Activated T-helper 1 cell treated with Interleukin-2 at 50 U/mL for 16 hours (primary cell): ENCODE measurements around the gene ACSBG1.
"Not testable (repeated sequence)": the region's sequence is repeated elsewhere in the genome, so short reads cannot be mapped to it uniquely, and the experiment has no call there.

Experiments used
- DNase-seq: peaks from one replicate; pipeline ENCODE4 v3.0.0-alpha.2; 2020; ENCODE audit warnings: low read depth

The ACSBG1 gene

DNA sequence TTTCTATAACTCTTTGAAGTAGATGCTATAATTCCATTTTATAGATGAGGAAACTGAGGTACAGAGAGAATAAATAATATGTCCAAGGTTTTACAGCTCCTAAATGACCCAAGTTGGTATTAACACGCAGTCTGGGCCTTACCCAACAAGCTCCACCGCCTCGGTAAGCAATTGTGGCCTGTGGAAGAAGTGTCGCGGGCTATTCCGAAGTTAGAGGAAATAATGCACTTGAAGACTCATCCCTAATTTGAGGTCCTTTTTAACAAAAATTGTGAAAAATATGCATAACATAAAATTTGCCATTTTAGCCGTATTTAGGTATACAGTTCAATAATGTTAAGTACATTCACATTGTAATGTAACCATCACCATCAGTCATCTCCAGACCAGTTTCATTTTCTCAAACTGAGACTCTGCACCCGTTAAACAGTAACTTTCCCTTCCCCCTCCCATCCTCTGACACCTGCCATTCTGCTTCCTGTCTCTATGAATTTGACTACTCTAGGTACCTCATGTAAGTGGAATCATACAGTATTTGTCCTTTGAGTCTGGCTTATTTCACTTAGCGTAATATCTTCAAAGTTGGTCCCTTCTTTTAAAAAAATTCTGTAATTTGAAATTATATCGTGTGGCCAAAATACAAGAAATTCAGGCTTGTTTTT is 67.0 kb downstream of the ACSBG1 start:
- DNase-seq: no peak

DNA sequence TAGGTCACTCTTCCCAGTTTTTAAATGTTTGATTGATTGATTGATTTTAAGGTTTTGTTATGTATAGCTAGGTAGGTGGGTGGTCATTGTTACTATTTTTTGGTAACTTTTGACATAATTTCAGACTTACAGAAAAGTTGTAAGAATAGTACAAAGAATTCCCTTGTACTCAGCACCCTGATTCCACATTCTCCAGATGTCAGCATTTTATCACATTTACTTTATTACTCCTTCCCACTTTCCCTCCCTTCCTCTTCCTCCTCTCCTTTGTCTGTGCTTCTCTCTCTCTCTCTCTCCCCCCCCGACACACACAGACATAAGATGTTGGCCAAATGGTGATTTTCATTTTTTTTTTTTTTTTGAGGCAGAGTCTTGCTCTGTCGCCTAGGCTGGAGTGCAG is 70.4 kb downstream of the ACSBG1 start:
- DNase-seq: no peak

DNA sequence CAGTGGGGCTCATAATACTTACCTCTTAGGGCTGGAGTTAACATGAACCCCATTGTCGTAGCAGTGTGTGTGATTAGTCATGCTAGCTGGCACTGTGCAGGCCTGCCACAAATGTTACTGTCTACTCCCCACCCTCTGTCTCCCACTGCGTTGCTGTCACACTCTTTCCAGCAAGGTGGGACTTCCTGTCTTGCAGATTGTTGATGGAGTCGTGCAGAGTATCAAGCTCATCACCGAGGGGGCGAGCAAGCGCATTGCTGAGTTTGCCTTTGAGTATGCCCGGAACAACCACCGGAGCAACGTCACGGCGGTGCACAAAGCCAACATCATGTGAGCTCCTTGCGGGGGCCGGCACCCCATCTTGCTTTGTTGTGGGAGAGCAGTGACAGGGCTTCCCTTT is 72.3 kb downstream of the ACSBG1 start:
- no peak for DNase-seq

DNA sequence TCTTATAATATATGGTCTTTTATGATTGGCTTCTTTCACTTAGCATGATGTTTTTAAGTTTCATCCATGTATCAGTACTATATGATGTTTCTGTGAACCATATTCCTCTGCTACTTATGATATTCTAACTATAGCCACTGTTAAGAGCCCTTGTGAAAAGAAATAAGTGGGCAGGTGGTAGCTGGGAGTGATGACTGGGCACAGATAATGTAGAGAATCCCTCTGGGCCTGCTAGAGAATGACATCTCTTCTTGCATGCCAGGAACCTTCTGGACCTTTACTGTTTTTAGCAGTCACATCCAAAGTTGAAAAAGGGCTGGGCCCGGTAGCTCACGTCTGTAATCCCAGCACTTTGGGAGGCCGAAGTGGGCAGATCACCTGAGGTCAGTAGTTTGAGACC is 75.0 kb downstream of the ACSBG1 start:
- no peak for DNase-seq

DNA sequence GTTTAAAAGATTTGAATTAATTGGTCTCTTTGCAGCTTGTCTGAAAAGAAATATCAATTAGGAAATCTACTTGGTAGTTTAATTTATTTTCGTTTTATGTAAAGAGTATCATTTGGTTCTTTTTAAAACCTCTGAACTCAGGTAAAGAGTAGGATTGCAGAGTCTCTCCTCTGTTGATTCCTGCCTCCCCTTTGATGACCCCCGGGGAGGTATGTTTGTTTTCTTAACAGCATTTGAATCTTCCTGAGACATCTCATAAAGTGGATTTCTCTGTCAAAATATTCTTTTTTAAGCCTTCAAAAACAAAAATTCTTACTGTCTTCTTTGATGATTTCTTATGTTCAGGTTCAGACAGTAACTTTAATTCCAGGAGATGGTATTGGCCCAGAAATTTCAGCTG is 77.2 kb downstream of the ACSBG1 start:
- no peak for DNase-seq

DNA sequence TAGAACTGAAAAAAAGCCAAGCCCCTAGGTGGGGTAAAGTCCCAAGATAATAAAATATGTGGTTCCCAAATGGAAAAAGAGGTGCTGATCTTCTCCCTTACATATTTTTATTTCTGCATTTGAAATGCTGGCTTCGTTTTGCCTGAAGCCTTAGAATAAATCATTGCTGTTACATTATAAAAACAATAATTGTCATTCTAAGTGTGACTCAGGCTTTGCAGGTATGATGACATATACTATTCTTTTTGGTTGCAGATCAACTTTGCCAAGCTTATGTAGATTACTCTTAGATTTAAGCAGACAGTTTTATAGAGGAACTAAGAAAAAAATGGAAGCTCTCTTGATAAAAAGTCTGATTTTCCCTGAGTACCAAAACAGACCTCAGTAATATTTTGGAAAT is 77.7 kb downstream of the ACSBG1 start:
- DNase-seq: no peak

DNA sequence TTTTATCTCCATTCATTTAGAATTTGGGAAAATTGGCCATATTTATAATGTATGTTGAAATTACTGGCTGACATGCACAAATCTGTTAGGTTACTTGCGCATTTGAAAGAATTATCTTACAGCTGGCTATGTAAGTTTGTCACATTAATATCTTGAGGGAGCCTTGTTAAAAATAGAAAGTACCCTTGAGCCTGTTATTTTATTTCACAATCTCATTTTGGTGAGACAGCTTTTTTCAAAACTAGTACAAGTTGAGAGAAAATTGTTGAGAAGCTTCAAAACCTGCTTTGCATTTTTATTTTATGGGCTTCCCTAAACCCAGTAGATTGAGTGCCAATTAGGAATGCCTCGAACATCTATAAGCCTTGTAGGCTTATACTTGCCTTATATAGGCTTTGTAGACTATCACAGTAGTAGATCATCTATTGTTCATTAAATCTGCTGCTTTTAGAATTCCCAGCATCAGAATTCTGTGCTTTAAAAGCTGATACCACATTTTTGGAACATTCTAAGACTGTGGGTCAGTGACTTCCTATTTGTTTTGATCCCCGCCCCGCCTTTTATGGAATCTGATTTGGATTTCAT is 78.9 kb downstream of the ACSBG1 start:
- DNase-seq: no peak

DNA sequence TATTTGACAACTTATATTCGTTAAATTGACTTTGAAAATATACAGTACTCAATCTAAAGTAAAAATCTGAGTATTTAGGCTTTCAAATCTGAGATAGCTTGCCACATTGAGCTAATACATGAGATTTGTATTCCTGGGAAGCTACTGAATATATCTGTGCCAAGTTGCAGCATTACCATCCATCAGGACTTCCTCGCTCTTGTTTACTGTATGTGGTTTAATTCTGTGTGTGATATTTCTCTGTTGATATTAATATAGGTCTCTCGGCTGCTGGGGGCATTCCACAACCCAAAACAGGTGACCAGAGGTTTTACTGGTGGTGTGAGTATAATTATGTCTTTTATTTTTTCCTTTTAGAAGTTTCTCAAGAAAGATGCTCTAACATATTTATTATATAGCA is 79.4 kb downstream of the ACSBG1 start:
- no peak for DNase-seq

DNA sequence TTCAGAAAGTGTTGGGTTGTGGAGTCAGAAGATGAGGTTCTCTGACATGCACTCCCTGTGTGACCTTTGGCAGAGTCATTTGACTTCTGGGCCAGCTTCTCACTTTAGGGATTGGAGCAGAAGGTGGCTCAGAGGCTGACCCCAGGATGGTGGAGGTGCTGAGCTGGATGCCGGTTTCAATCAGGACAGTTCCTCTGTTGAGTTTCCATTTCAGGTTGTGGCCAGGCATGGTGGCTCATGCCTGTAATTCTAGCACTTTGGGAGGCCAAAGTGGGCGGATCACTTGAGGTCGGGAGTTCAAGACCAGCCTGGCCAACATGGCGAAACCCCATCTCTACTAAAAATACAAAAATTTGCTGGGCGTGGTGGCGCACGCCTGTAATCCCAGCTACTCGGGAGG is 83.3 kb downstream of the ACSBG1 start:
- not testable (repeated sequence) for DNase-seq

DNA sequence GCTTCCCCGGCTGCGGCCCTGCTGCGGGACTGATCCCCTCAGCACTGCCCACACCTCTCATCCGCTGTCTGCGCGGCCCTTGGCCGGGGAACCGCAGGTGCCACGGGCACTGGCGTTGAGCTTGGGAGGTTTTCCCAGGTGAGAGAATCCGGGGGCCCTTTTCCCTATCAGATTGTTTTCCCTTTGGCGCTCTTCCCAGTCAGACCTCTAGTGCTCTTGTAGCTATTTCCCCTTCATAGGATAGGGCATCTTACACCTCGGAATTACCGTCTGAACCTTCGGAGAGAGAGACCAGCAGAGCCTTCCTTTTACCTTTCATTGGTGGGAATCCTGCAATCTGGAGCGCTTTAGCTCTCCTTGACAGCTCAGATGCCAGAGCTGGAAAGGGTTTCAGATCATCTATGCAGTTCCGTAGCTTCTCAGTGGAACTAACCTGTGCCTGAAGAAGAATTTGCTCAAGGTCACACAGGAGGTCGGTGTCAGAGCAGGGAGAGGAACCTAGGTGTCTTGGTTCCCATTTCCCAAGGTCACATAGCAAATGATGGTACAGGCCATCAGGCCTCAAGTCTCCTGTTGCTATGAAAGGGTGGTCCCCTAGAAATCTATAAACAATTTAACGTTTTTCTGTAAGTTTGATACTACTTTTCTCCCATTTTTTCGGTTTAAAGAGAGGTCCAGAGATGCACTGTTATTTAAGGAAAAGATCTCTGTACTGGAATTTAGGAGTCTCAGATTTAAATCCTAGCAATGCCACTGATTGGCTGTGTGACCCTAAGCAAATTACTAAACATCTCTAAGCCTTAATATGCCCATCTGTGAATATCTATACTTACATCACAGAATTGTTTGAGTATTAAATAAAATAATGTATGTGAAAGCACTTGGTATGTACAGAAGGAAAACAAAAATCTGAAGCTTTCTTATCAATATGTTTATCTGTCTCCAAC is 84.3 kb downstream of the ACSBG1 start:
- no peak for DNase-seq

DNA sequence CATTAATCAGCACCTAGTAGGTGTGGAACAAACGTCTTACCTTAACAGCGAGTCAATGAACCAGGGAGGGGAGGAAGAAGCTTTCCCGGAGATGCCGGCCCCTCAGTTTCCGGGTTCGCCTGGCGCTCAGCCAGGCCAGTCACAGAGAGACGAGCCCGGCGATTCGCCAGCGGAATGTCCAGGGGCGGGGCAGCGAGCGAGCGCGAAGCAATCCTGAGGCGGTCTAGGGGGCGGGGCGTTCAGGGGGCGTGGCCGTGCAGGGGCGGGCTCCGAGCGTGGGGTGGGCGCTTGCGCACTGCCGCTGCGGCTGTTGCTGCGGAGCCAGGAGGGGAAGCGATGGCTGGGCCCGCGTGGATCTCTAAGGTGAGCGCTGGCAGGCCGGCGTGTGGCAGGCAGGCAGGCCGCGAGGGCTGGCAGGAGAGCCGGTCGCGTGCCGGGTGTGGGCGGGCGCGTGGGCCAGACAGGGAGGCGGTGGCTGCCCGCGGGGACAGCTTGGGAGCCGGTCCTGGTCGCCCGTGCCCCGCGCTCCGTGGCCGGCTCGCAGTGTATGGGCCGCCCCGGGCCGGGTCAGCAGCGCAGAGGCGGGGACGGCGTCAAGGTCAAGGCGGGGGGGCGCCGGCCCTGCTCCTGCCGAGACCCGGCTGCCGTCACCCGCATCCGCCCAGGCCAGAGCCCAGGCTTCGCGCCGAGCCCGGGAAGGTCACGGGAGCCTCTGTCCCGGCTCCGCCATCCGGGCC is 85.1 kb downstream of the ACSBG1 start, which contains the start of gene IDH3A:
Gene IDH3A, plus strand, starts transcription at position 295 of the 737 bp plus-strand sequence. Its CDS starts 42 bp downstream, at position 337.
- peak; percentile 100 for DNase-seq

DNA sequence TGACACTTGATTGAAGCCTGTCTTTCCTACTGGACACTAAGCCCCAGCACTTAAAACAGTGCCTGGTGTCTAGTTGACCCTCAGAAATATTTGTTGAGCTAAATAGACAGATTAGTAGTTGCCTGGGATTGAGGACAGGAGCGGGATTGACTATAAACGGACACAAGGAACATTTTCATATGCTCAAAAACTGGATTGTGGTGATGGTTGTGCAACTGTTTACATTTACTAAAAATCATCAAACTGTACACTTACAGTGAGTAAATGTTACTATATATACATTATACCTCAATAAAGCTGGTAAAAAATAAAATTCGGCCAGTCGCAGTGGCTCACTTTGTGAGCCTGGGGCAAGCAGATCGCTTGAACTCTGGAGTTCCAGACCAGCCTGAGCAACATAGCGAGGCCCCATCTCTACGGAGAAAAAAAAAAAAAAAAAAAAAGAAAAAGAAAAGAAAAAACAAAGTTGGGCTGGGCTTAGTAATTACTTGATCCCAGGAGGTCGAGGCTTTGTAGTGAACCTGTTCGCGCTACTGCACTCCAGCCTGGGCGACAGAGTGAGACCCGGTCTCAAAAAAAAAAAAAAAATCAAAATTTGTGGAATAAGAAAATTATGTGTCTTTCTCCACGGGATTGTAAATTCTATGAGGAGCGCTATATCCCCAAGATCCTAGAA is 85.8 kb downstream of the ACSBG1 start:
- DNase-seq: no peak

DNA sequence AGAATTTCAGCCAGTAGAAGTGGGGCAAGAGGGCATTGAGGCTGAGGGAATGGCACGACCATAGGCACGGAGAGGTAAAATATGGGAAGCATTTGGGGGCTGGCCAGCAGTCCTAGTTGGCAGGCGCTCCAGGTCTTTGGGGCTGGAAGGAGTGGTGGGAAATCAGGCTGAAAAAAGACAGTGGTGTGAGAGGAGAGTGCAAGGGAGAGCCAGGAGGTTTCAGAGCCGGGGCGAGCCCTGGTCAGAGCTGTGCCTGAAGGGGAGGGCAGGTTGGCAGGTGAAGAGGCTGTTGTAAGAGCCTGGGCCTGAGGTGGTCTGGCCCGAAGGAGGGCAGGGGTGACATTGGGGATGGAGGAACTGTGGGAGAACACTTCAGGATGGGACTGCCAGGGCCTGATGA is 86.8 kb downstream of the ACSBG1 start:
- DNase-seq: no peak

DNA sequence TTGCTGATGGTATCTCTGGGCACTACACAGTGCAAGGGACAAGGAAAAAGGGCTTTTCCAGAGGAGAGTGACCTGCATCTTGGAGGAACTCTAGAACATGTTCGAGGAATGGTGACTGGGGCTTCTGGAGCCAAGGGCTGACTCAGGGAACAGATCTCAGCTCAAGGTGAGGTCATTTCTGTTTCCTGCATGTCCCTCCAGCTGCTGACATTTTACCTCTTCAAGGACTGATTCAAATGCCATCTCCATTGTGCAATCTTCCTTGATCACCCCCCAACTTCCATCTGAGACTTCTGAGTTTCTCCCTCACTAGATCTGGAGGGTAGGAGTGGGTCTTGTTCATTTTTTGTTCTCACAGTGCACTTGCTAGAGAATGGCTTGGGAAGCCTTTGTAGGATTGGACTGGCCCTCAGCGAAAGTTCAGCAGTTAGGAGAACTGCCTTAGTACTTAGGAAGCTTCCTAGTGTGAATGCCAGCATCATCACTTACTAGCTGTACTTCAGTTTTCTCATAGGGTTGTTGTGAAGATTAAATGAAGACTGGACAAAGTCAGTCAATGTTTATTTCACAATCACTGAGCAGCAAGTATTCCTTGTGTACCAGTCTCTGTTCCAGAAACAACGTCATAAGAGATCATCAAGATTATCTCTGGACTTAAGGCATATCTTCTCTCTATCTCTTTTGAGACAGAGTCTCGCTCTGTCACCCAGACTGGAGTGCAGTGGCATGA is 87.8 kb downstream of the ACSBG1 start:
- no peak for DNase-seq

DNA sequence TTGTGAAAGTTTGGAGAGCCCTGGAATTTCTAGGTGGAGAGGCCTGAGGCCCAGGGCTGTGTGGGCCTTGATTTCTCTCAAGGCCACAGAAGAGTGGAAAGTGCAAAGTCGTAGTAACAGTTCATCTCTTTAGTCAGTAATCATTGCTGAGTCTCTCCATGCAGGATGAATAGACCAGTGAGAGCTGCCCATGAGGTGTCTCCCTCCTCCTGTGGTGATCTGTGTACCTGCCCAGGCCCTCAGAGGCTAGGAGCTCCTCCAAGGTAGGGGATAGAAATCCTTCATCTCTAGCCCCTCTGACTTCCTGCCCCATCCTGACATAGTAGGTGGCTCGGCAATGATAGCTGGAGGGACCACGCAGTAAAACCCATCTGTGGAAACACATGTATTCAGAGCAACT is 92.0 kb downstream of the ACSBG1 start:
- no peak for DNase-seq

DNA sequence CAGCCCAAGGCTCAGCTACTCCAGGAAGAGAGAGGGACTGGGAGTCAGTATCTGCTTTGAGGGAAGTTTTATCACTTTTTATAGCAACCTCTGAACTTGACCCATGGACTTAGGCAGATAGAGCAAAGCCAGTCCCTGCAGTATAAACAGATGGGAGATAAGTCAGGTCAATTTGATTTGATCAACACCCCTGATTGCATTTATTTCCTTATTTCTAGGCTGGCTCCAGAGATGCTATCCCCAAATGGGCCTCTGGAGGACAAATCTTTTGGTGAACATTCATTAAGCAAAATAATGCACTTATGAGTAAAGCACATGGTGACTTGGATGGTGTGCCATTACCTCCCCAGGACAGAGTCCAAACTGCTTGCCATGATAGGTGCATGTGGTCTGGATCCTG is 94.1 kb downstream of the ACSBG1 start:
- no peak for DNase-seq

DNA sequence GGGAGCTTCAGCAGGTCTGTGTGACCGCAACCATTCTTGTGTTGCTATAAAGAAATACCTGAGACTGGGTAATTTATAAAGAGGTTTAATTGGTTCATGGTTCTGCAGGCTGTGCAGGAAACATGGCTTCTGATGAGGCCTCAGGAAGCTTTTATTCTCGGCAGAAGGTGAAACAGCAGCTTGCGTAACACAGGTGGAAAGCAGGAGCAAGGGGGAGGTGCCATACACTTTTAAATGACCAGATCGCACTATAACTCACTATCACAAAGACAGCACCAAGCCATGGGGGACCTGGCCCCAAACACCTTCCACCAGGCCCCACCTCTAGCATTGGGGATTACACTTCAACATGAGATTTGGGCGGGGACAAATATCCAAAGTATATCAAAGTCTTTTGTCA is 94.8 kb downstream of the ACSBG1 start:
- DNase-seq: no peak

DNA sequence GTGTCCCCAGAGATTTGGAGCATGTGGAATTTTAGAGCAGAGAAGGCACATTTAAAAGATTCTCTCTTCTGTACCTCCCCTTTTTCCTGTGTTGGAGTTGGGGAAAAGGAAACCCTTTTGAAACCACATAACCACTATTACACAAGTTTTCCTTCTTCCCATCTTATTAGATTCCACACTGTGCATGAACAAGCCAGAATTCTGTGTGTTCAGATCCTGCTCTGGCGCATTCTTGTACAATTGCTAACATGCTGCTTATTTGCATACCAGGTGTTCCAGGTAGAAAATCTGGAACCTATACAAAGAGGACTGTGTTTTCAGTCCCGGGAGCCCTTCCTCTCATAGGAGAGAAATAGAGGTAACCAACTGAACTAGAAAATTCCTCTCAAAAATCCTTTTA is 100.6 kb downstream of the ACSBG1 start:
- no peak for DNase-seq

DNA sequence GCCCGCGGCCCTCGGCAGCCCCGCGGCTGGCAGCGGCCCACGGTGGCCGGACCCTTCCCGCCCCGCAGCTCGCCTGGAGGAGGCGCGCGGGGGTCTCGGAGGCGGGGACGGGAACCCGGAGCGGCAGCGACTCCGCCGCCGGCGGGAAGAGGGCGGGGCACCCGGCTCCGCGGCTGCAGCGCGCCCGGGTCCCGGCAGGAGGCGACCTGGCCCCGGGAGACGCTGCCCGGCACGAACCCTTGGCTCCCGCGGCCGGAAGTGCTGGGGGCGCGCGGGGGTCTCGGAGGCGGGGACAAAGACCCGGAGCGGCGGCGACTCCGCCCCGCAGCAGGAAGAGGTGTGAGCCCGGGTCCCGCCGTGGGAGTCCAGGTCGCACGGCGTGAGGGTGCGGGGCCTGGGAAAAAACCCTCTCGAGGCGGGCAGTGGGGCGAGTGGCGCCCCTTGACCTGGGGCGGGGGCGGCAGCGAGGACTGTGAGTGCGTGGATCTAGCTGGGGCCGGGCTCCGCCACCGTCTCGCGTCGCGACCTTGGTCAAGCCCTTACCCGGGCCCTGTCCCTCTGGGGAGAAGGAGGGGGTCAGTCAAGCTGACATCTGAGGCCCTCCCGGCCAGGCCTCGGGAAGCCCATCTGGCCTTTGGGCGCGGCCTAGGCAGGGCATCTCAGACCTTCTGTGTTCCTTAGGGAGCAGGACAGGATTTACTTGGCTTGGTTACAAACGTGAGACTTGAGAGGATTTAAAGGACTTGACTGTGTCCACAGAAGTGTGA is 102.9 kb downstream of the ACSBG1 start, which contains the start of gene CIB2:
Gene CIB2, minus strand, starts transcription at position 151 of the 767 bp plus-strand sequence. CDS start 230 bp downstream, outside the sequence.
- DNase-seq: peak; percentile 72
